ENCODE measurements around the gene ZNF641. TPM values are rescaled to one million over a fixed set of nuclear protein-coding genes. Genes with fewer than 3 reads are reported as not detected.

The ZNF641 gene
- total RNA-seq, 2 donors from 2014 or later = 24.6 to 30.8 TPM

- TF ChIP-seq CTCF (IDR thresholded peaks at IDR 0.05) = no peak
- no peak overlapping the region for H3K27ac ChIP-seq
Observed at GRCh38 chr12:48329199-48329939, 21.4 kb downstream of the ZNF641 start.

GRCh38 chr12:48316491-48316890 lies 34.2 kb downstream of the ZNF641 start:
- Histone ChIP-seq H3K4me3 (no peak overlapping the region), H3K36me3 (no peaks in the 10 kb centered on the region), H3K4me1 (ENCODE audit: control insufficient read depth in 1 of 2, low read depth in 2 of 2) (no peaks in the 10 kb centered on the region), H3K9me3 (no peaks in the 10 kb centered on the region), H3K27me3 (replicated peaks; ENCODE audit: insufficient read depth) (no peaks in the 10 kb centered on the region), H3K27ac (no peak overlapping the region)
- DNase-seq (ENCODE audit: low spot score) = no peak
- no peak for TF ChIP-seq CTCF (IDR thresholded peaks at IDR 0.05)
- ATAC-seq (ENCODE audit: insufficient number of reproducible peaks, low FRiP score, low read depth) = no peak

More at GRCh38 chr12:48329199-48329939, 21.4 kb downstream of the ZNF641 start:
- H3K4me3 ChIP-seq = no peak overlapping the region
- H3K36me3 ChIP-seq = no peaks in the 10 kb centered on the region
- no peaks in the 10 kb centered on the region for H3K9me3 ChIP-seq
- no peaks in the 10 kb centered on the region for H3K27me3 ChIP-seq (replicated peaks; ENCODE audit: insufficient read depth)
- ATAC-seq (ENCODE audit: insufficient number of reproducible peaks, low FRiP score, low read depth) (no peak), DNase-seq (ENCODE audit: low spot score) (no peak)
- H3K4me1 ChIP-seq (ENCODE audit: control insufficient read depth in 1 of 2, low read depth in 2 of 2) = peaks cover 0 to 13% of the 10 kb centered on the region in 2 donors

GRCh38 chr12:48311313-48311712 lies 39.4 kb downstream of the ZNF641 start:
- Histone ChIP-seq H3K4me1 (ENCODE audit: control insufficient read depth in 1 of 2, low read depth in 2 of 2) (no peaks in the 10 kb centered on the region), H3K36me3 (no peaks in the 10 kb centered on the region), H3K27ac (no peak overlapping the region), H3K9me3 (no peaks in the 10 kb centered on the region), H3K27me3 (replicated peaks; ENCODE audit: insufficient read depth) (no peaks in the 10 kb centered on the region), H3K4me3 (no peak overlapping the region)
- ATAC-seq (ENCODE audit: insufficient number of reproducible peaks, low FRiP score, low read depth) (no peak), DNase-seq (ENCODE audit: low spot score) (no peak)
- no peak for TF ChIP-seq CTCF (IDR thresholded peaks at IDR 0.05)

GRCh38 chr12:48307269-48307668 lies 43.5 kb downstream of the ZNF641 start:
- Histone ChIP-seq H3K9me3 (no peaks in the 10 kb centered on the region), H3K4me1 (ENCODE audit: control insufficient read depth in 1 of 2, low read depth in 2 of 2) (no peaks in the 10 kb centered on the region), H3K36me3 (no peaks in the 10 kb centered on the region), H3K27me3 (replicated peaks; ENCODE audit: insufficient read depth) (no peaks in the 10 kb centered on the region), H3K27ac (no peak overlapping the region), H3K4me3 (no peak overlapping the region)
- no peak for ATAC-seq (ENCODE audit: insufficient number of reproducible peaks, low FRiP score, low read depth)
- no peak for TF ChIP-seq CTCF (IDR thresholded peaks at IDR 0.05)
- DNase-seq (ENCODE audit: low spot score) = no peak

- no peaks in the 10 kb centered on the region for H3K9me3 ChIP-seq
- no peak for ATAC-seq (ENCODE audit: insufficient number of reproducible peaks, low FRiP score, low read depth)
- H3K4me1 ChIP-seq (ENCODE audit: control insufficient read depth in 1 of 2, low read depth in 2 of 2) = no peaks in the 10 kb centered on the region
- no peak overlapping the region for H3K4me3 ChIP-seq
- TF ChIP-seq CTCF (IDR thresholded peaks at IDR 0.05) = no peak
- no peaks in the 10 kb centered on the region for H3K27me3 ChIP-seq (replicated peaks; ENCODE audit: insufficient read depth)
- H3K27ac ChIP-seq = no peak overlapping the region
- no peaks in the 10 kb centered on the region for H3K36me3 ChIP-seq
- no peak for DNase-seq (ENCODE audit: low spot score)
Observed at GRCh38 chr12:48305190-48305589, 45.5 kb downstream of the ZNF641 start.
